GM19025 (cell line): ENCODE data around the gene PEPD.
"Not testable (repeated sequence)": the region's sequence is repeated elsewhere in the genome, so short reads cannot be mapped to it uniquely, and the experiment has no call there.

Experiments
- ATAC-seq: cut with Tn5 transposase; IDR thresholded peaks from one replicate; pipeline ENCODE4 v1.9.1; 2021; ENCODE audit warnings: mild to moderate bottlenecking, low read depth, moderate library complexity; ENCODE audit not compliant: unreplicated experiment

Gene PEPD

DNA sequence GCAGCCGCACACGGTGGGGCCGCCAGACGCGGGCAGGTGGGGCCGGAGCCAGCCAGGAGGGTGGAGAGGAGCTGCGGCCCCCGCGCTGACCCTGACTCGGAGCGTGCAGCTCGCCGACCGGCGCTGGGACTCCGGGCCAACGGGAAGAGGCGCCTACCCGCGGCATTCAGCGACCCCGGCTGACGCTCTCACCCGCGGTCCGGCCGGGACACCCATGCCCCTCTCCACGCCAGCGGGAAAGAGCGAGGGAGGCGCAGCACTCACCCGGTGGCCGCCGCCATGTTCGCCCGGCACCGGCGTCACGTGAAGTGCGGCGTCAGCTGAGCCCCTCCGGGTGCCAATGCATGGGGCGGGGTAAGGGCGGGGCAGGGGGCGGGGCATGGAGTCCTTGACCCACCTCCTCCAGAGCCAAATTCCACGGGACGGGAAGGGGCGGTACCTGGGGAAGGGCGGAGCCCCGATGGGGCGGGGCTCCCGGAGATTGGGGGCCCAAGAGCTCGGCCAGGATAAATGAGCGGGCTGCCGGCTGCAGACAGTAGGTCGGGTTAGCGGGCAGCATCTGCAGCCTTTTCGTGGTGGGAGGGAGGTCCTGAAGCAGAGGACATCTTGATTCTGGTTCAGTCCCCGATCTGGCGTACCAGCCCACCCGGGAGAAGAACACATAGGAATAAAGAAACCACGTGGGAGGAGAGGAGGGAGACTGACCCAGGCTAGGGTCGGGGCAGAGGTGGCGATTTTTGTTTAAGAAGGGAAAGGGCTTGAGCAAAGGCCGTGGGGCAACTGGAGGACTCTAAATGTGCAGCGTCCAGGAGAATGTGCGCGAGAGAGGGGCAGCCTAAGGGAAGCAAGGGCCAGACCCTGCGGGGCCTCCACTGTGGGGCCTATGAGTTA, at the start of gene PEPD:
PEPD (minus strand) TSS at position 312 of the 891 bp plus-strand sequence; CDS start at position 281, 31 bp downstream.
- peak; percentile 96 for ATAC-seq

DNA sequence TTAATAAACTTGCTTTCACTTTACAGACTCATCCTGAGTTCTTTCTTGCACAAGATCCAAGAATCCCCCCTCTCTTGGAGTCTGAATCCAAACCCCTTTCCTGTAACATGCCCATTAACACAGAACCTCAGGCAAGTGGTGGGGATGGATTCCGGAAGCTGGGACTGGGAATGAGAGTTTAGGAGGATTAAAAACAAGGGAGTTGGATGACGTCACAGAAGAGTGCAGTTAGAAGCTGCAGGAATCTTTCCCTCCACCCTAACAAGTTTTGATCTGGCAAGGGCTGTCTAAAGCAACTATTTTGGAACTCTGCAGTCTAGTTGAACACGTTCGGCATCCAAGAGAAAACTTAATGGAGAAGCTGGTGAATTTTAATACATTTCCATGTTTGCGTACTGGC, 48.2 kb upstream of the PEPD start:
- ATAC-seq = no peak

GRCh38 chr19:33568706-33569105, 47.1 kb upstream of the PEPD start:
- ATAC-seq = no peak

- no peak for ATAC-seq
Observed at GRCh38 chr19:33564836-33565338, 43.3 kb upstream of the PEPD start.

- no peak for ATAC-seq
Observed at GRCh38 chr19:33562636-33563035, 41.0 kb upstream of the PEPD start.

DNA sequence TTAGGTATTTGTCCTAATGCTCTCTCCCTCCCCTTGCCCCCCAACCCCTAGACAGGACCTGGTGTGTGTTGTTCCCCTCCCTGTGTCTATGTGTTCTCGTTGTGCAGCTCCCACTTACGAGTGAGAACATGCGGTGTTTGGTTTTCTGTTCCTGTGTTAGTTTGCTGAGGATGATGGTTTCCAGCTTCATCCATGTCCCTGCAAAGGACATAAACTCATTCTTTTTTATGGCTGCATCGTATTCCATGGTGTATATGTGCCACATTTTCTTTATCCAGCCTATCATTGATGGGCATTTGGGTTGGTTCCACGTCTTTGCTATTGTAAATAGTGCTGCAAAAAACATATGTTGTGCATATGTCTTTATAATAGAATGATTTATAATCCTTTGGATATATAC, 40.1 kb upstream of the PEPD start:
- ATAC-seq = not testable (repeated sequence)

GRCh38 chr19:33561261-33561660, 39.7 kb upstream of the PEPD start:
- no peak for ATAC-seq

DNA sequence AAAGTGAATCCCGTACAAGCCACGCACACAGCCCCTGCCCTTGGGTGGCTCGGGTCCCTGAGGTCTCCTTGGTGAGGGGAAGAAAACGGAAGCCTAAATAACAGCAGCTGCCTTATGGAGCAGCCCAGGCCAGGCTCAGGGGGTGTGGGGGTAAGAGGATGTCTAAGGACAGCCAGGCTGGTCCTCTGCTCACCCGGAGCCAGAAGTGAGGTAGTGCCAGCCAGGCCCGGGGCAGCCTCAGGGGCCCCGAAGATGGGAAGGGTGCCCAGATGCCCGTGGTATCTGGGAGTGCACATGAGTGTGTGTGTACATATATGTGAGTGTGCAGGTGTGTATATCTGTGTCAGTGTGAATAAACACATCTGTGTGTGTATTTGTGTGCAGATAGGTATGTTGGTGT, 38.4 kb upstream of the PEPD start:
- ATAC-seq = no peak

DNA sequence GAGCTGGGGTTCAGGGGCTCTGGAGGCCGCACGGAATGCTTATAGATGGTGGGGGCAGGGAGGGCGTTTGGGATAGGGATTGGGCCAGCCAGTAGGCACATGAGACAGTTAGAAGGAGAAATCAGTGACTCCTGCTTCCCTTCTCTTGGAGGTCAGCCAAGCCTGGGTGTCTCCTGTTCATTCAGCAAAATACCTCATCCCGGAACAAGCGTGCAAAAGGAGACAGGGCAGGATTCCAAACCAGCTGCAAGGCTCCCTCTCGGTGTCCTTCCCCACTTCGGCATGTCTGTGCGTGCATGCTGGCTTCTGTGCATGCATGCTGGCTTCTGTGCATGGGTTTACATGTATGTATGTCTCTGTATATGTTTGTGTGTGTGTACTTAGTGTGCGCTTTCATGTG, 37.3 kb upstream of the PEPD start:
- ATAC-seq = no peak

- no peak for ATAC-seq
Observed at GRCh38 chr19:33558151-33558550, 36.6 kb upstream of the PEPD start.

DNA sequence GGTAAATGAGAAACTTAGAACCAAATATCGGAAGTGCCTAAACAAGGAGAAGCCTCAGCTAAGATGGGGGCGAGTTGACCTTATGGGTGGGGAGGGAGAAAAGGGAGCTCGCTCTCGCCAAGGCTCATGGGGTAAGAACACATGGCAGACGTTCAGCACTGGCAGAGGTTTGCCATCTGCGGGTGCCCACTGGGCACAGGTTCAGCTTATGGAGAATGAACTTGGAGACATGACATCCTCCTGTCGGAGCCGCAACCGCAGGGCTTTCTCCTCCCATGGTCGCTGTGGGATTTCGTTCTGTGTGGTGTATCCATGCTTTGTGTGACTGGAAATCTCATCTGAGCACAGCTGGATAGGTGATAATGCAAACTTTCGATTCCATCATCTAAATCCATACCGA, 36.1 kb upstream of the PEPD start:
- no peak for ATAC-seq

- no peak for ATAC-seq
Observed at GRCh38 chr19:33557196-33557595, 35.6 kb upstream of the PEPD start.

DNA sequence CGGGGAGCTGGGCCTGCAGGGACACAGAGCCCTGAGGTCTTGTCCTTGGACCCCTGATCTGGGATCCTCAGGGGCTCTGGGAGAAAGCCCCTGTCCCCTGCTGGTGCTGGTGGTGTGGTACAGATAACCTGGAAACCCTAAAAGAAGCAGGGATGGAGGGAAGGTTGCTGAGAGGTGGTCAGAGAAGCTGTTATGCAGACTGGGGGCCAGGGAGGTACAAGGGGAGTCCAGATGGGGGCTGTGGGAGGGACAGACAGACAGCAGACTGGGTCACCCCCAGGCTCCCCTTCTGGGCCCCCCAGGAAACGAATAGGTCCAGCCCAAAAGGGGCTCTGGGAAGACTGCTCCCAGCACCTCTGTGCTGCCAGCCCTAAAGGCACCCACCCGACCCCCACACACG, 34.7 kb upstream of the PEPD start:
- no peak for ATAC-seq

GRCh38 chr19:33555726-33556125, 34.1 kb upstream of the PEPD start:
- not testable (repeated sequence) for ATAC-seq

- no peak for ATAC-seq
Observed at GRCh38 chr19:33554821-33555220, 33.2 kb upstream of the PEPD start.

DNA sequence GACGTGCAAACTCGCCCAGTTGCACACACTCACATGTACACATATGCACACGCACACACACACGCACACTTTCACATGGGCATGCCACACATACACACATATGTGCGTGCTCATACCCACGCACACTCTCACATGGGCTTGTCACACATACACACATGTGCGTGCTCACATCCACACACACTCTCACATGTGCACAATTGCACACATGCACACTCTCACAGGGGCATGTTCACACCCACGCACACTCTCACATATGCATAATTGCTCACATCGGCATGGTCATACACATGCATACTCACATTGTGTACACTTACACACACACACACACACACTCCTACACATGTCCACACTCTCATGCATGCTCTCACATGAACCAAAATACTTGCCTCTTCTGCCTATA, 32.8 kb upstream of the PEPD start:
- no peak for ATAC-seq

DNA sequence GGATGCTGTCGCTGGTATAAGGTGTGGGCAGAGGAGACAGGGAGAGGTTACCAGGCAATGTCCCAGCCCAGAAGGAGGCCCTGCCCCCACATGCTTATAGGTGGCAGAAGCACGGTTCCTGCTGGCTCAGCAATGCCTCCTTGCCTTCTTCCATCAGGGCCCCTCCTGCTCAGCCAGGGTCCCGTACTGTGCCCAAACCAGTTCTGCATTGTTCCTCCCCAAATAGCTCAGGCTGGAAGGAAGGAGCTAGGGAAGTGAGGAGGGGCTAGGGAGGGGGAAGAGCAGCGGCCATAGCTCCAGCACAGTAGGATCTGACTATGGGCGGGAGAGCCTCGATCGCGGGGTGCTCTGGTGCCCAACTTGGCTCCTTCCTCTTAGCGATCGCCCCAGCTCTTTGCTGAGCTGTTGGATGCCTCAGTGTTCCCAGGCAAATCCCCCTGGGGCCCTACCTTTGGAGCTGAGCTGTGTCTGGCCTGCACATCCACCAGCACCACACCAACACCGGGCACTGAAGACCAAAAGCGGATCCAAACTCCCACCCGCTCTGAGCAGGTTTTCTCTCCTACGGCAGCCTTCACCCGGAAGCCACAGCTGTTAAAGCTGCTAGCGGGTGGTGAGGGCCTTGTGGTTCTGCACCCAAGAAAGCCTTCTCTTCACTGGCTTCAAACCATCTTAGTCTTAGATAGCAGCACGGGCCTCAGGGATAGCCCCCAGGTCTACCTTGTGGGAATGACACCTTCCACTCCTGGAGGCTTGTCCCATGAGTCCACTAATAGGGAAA, 32.1 kb upstream of the PEPD start:
- no peak for ATAC-seq

GRCh38 chr19:33552928-33553279, 31.3 kb upstream of the PEPD start:
- ATAC-seq = no peak

- ATAC-seq = no peak
Observed at GRCh38 chr19:33552191-33552927, 30.8 kb upstream of the PEPD start.

GRCh38 chr19:33551676-33552075, 30.1 kb upstream of the PEPD start:
- no peak for ATAC-seq

DNA sequence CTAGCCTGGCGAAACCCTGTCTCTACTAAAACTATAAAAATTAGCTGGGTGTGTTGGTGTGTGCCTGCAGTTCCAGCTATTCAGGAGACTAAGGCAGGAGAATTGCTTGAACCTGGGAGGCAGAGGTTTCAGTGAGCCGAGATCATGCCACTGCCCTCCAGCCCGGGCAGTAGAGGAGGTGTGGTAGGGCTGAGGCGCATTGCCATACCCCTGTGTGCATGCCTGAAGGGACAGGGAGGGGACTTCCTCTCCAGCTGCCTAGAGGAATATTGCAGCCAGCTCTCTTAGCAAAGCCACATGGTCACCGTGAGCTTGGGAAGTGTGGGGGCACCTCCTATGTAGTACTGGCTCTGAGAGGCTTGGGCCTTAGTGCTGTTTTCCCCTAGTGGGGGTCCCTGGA, 29.2 kb upstream of the PEPD start:
- no peak for ATAC-seq
